ENCODE data around the gene MACROD2. TPM values are rescaled to one million over a fixed set of nuclear protein-coding genes. Genes with fewer than 3 reads are reported as not detected.

The MACROD2 gene
- total and polyA plus RNA-seq, 2 of the 4 experiments (the other 2 are of a cell fraction) = not detected

DNA sequence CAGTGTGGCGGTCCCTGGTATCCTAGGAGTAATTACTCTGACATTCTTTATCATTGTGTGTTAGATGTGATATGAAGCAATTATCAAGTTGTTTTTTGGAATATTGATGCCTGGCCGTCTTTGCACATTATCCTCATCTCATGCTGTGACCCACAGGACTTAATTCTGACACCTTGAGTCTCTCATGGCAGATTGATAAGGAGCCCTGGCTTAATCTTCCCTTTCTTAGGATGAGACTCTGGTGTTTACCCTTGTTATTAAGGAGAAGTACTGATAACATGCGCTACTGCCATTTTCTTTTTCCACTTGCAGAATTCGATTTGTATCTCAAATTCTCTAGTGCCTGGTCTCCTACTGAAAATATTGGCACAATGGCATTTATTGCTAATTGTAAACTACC is 1597.8 kb downstream of the MACROD2 start:
- H2AK5ac ChIP-seq (ENCODE audit: low read depth, low read length) = no peak overlapping the region
- no peaks in the 10 kb centered on the region for H3K27me3 ChIP-seq (ENCODE audit: control insufficient read depth, insufficient read depth, low read length)
- H3K23ac ChIP-seq (ENCODE audit: low read depth, low read length) = no peak overlapping the region
- no peak overlapping the region for H2BK15ac ChIP-seq (ENCODE audit: low read depth, low read length)
- no peak overlapping the region for H2BK20ac ChIP-seq (ENCODE audit: low read depth, low read length)
- no peak overlapping the region for H4K5ac ChIP-seq (ENCODE audit: low read depth, low read length)
- H2AFZ ChIP-seq (replicated peaks; ENCODE audit: low read length, poor library complexity) = no peak overlapping the region
- no peak overlapping the region for H3K4ac ChIP-seq (ENCODE audit: low read depth, low read length)
- H3K4me3 ChIP-seq (ENCODE audit: insufficient read depth, low read depth, low read length) = no peak overlapping the region
- no peak for TF ChIP-seq BHLHE40 (IDR thresholded peaks at IDR 0.05; ENCODE audit: low read depth, low read length)
- TF ChIP-seq RFX5 (IDR thresholded peaks at IDR 0.05; ENCODE audit: low read depth, low read length) = no peak
- TF ChIP-seq, protein P1, sequence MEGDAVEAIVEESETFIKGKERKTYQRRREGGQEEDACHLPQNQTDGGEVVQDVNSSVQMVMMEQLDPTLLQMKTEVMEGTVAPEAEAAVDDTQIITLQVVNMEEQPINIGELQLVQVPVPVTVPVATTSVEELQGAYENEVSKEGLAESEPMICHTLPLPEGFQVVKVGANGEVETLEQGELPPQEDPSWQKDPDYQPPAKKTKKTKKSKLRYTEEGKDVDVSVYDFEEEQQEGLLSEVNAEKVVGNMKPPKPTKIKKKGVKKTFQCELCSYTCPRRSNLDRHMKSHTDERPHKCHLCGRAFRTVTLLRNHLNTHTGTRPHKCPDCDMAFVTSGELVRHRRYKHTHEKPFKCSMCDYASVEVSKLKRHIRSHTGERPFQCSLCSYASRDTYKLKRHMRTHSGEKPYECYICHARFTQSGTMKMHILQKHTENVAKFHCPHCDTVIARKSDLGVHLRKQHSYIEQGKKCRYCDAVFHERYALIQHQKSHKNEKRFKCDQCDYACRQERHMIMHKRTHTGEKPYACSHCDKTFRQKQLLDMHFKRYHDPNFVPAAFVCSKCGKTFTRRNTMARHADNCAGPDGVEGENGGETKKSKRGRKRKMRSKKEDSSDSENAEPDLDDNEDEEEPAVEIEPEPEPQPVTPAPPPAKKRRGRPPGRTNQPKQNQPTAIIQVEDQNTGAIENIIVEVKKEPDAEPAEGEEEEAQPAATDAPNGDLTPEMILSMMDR (conservative IDR thresholded peaks at IDR 0.05; ENCODE audit: low read depth, low read length) = no peak
- no peak for TF ChIP-seq FOS (IDR thresholded peaks at IDR 0.05; ENCODE audit: low read depth, low read length)
- TF ChIP-seq, protein P2, sequence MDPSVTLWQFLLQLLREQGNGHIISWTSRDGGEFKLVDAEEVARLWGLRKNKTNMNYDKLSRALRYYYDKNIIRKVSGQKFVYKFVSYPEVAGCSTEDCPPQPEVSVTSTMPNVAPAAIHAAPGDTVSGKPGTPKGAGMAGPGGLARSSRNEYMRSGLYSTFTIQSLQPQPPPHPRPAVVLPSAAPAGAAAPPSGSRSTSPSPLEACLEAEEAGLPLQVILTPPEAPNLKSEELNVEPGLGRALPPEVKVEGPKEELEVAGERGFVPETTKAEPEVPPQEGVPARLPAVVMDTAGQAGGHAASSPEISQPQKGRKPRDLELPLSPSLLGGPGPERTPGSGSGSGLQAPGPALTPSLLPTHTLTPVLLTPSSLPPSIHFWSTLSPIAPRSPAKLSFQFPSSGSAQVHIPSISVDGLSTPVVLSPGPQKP (IDR thresholded peaks at IDR 0.05; ENCODE audit: borderline replicate concordance, low read depth, low read length) = no peak
- no peak for TF ChIP-seq MXI1 (IDR thresholded peaks at IDR 0.05; ENCODE audit: borderline replicate concordance, low read depth, low read length)
- no peak for TF ChIP-seq RCOR1 (IDR thresholded peaks at IDR 0.05; ENCODE audit: insufficient replicate concordance, low read length)
- TF ChIP-seq MAFK (IDR thresholded peaks at IDR 0.05; ENCODE audit: low read depth, low read length) = no peak
- in situ Hi-C loops (cut with MboI; ENCODE audit: low sequenced_read_pairs) (no loop called here), dilution Hi-C loops (cut with HindIII; ENCODE audit: low sequenced_read_pairs, unreplicated experiment) (no loop called here), intact Hi-C loops (cut with micrococcal nuclease) (no loop called here)
- H3K36me3 ChIP-seq (ENCODE audit: control insufficient read depth, insufficient read depth, low read length) = no peaks in the 10 kb centered on the region
- H3K18ac ChIP-seq (ENCODE audit: low read depth, low read length) = no peak overlapping the region
- H3K4me1 ChIP-seq (ENCODE audit: control insufficient read depth, insufficient read depth, low read length) = no peaks in the 10 kb centered on the region
- POLR2A ChIA-PET (ENCODE audit: unreplicated experiment) = no interaction called here
- no peak overlapping the region for H4K8ac ChIP-seq (ENCODE audit: low read depth in 2 of 2, low read length in 2 of 2)
- no peak overlapping the region for H2AK9ac ChIP-seq (replicated peaks; ENCODE audit: low read depth, low read length, poor library complexity)
- H2BK120ac ChIP-seq (ENCODE audit: low read depth, low read length) = no peak overlapping the region
- H4K91ac ChIP-seq (ENCODE audit: insufficient read depth, low read depth, low read length) = no peak overlapping the region
- no peak overlapping the region for H2BK5ac ChIP-seq (ENCODE audit: low read depth, low read length, poor library complexity, severe bottlenecking)
- DNase-seq = no peak
- no peaks in the 10 kb centered on the region for H4K20me1 ChIP-seq (ENCODE audit: insufficient read depth, low read length)
- no peak overlapping the region for H3K56ac ChIP-seq (ENCODE audit: extremely low read depth, insufficient read depth, low read length)
- BruUV-seq (replicated peaks) = no TSS peak
- no peak for ATAC-seq (ENCODE audit: low read depth)
- no peaks in the 10 kb centered on the region for H3K79me1 ChIP-seq (ENCODE audit: low read depth in 1 of 2, low read length in 2 of 2)
- H3K4me2 ChIP-seq (ENCODE audit: low read depth, low read length) = no peak overlapping the region
- WGBS, 2 experiments (ENCODE audit: extremely low coverage in 2 of 2, insufficient read length in 1 of 2) = no CpG with 5 or more reads among the region's 4 CpGs
- CTCF ChIA-PET = no interaction called here
- H3K9me1 ChIP-seq (ENCODE audit: insufficient read depth, low read length) = no peaks in the 10 kb centered on the region
- 0 out of 2 replicates have a peak, but pooled peaks cover 3% of the 10 kb centered on the region for H3K9me3 ChIP-seq (ENCODE audit: control insufficient read depth, insufficient read depth, low read length)
- H3K14ac ChIP-seq (replicated peaks; ENCODE audit: low read depth, low read length) = no peak overlapping the region
- H3K9ac ChIP-seq (ENCODE audit: low read depth, low read length) = no peak overlapping the region
- H3K27ac ChIP-seq (ENCODE audit: insufficient read depth, low read length) = no peak overlapping the region

Measured in IMR-90 (cell line).